ENCODE results near the gene CCDC6.

DNA sequence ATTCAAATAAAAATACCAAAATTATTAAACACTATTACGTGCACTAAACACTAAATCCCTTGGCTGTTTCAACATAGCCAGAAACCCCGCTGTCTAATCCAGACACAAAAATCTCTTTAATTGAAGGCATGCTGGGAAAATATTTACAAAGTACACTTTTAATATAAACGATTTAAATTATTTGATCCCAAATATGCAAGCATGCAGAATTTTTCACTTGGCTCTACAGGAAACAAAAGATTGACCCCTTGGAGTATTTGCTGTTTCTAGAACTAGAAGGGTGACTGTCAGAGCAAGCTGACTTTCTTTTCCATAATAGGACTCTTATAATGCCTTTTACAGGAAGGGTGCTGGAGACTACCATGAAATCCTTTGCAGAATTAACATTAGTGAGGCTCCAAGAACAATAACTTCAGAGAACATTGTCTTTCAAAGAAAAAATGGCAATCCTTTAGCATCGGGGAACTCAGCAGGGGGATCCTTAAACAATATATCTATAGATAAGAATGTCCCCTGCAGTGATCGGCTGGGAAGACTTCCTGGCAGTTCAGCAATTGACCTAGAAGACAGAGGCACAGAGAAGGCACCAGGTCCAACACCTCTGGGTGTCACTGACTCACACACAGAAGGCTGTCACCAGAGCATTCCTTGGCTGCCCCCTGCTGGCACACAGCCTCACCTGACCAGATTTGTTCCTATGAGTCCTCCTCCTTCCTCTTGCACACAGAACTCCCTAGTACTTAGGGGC lies 97.3 kb downstream of the CCDC6 start:
- peak in 5 of 6 experiments; percentile 24 to 65 (median 48) for TF ChIP-seq CTCF (IDR thresholded peaks at IDR 0.05)
- no peak for TF ChIP-seq POLR2AphosphoS5 (IDR thresholded peaks at IDR 0.05)
- no peak for TF ChIP-seq POLR2A (IDR thresholded peaks at IDR 0.05)
- TF ChIP-seq EP300 (IDR thresholded peaks at IDR 0.05), result no peak
